ENCODE measurements around the gene TLN1. TPM values are rescaled to one million over a fixed set of nuclear protein-coding genes. Genes with fewer than 3 reads are reported as not detected.

Gene TLN1
- total RNA-seq, 2 donors from 2014 or later, result 117 to 123 TPM

- Mint-ChIP-seq H3K4me3 (no peak overlapping the region), H3K27me3 (ENCODE audit: insufficient read depth) (no peaks in the 10 kb centered on the region), H3K9me3 (no peaks in the 10 kb centered on the region), H3K36me3 (ENCODE audit: low read depth) (peaks cover 32% of the 10 kb centered on the region), H3K4me1 (peaks cover 2% of the 10 kb centered on the region), H3K27ac (no peak overlapping the region)
- no peaks in the 10 kb centered on the region for H3K4me1 ChIP-seq (ENCODE audit: control insufficient read depth, insufficient read depth, low read length)
- H3K4me3 ChIP-seq (ENCODE audit: low read length), result no peak overlapping the region
- H3K9ac ChIP-seq (ENCODE audit: extremely low read depth, low read length, poor library complexity, severe bottlenecking), result no peak overlapping the region
- H3K9me3 ChIP-seq (ENCODE audit: control insufficient read depth, low read length), result no peaks in the 10 kb centered on the region
- no peak for TF ChIP-seq CTCF (conservative IDR thresholded peaks at IDR 0.05)
- no peaks in the 10 kb centered on the region for H3K27me3 ChIP-seq (ENCODE audit: control insufficient read depth, insufficient read depth, low read length, poor library complexity, severe bottlenecking)
- DNase-seq, result no peak
- H3K36me3 ChIP-seq (ENCODE audit: control insufficient read depth, insufficient read depth, low read length), result peaks cover 75% of the 10 kb centered on the region
- 90% methylated on average over 5 of the region's 5 CpGs for WGBS, 2 experiments (ENCODE audit: insufficient coverage in 1 of 2, insufficient read length in 1 of 2)
- H3K27ac ChIP-seq (ENCODE audit: low read depth, low read length), result no peak overlapping the region
These were observed 33.8 kb downstream of the TLN1 start for GRCh38 chr9:35698231-35698630.

- Histone ChIP-seq H3K27me3 (ENCODE audit: control insufficient read depth, insufficient read depth, low read length, poor library complexity, severe bottlenecking) (no peaks in the 10 kb centered on the region), H3K9ac (ENCODE audit: extremely low read depth, low read length, poor library complexity, severe bottlenecking) (no peak overlapping the region), H3K27ac (ENCODE audit: low read depth, low read length) (no peak overlapping the region), H3K4me1 (ENCODE audit: control insufficient read depth, insufficient read depth, low read length) (no peaks in the 10 kb centered on the region), H3K36me3 (ENCODE audit: control insufficient read depth, insufficient read depth, low read length) (peaks cover 68% of the 10 kb centered on the region), H3K4me3 (ENCODE audit: low read length) (no peak overlapping the region), H3K9me3 (ENCODE audit: control insufficient read depth, low read length) (no peaks in the 10 kb centered on the region)
- no peaks in the 10 kb centered on the region for H3K9me3 Mint-ChIP-seq
- no peak overlapping the region for H3K4me3 Mint-ChIP-seq
- no peak overlapping the region for H3K27ac Mint-ChIP-seq
- DNase-seq, result no peak
- TF ChIP-seq CTCF (conservative IDR thresholded peaks at IDR 0.05), result no peak
- peaks cover 25% of the 10 kb centered on the region for H3K36me3 Mint-ChIP-seq (ENCODE audit: low read depth)
- H3K4me1 Mint-ChIP-seq, result peaks cover 2% of the 10 kb centered on the region
- no peaks in the 10 kb centered on the region for H3K27me3 Mint-ChIP-seq (ENCODE audit: insufficient read depth)
- 93 to 98% methylated on average over 10 to 14 of the region's 14 CpGs for WGBS, 2 experiments (ENCODE audit: insufficient coverage in 1 of 2, insufficient read length in 1 of 2)
These were observed 34.5 kb downstream of the TLN1 start for GRCh38 chr9:35697486-35697885.

- no peaks in the 10 kb centered on the region for H3K9me3 ChIP-seq (ENCODE audit: control insufficient read depth, low read length)
- peak; percentile 92 for DNase-seq
- TF ChIP-seq CTCF (conservative IDR thresholded peaks at IDR 0.05), result peak; percentile 95
- H3K4me3 Mint-ChIP-seq, result no peak overlapping the region
- peaks cover 5% of the 10 kb centered on the region for H3K4me1 Mint-ChIP-seq
- peaks cover 24% of the 10 kb centered on the region for H3K36me3 Mint-ChIP-seq (ENCODE audit: low read depth)
- H3K27ac Mint-ChIP-seq, result no peak overlapping the region
- no peak overlapping the region for H3K9ac ChIP-seq (ENCODE audit: extremely low read depth, low read length, poor library complexity, severe bottlenecking)
- H3K27me3 ChIP-seq (ENCODE audit: control insufficient read depth, insufficient read depth, low read length, poor library complexity, severe bottlenecking), result no peaks in the 10 kb centered on the region
- WGBS, 2 experiments (ENCODE audit: insufficient coverage in 1 of 2, insufficient read length in 1 of 2), result 59 to 100% methylated on average over 1 to 9 of the region's 9 CpGs
- H3K36me3 ChIP-seq (ENCODE audit: control insufficient read depth, insufficient read depth, low read length), result peaks cover 62% of the 10 kb centered on the region
- H3K4me3 ChIP-seq (ENCODE audit: low read length), result no peak overlapping the region
- H3K27me3 Mint-ChIP-seq (ENCODE audit: insufficient read depth), result no peaks in the 10 kb centered on the region
- no peaks in the 10 kb centered on the region for H3K4me1 ChIP-seq (ENCODE audit: control insufficient read depth, insufficient read depth, low read length)
- H3K9me3 Mint-ChIP-seq, result no peaks in the 10 kb centered on the region
- no peak overlapping the region for H3K27ac ChIP-seq (ENCODE audit: low read depth, low read length)
These were observed 35.3 kb downstream of the TLN1 start for GRCh38 chr9:35696520-35697215.
